ENCODE data around the gene GALNT3.
A peak's percentile ranks its signal among the peaks of the same experiment; 100 is the strongest.

Gene GALNT3

DNA sequence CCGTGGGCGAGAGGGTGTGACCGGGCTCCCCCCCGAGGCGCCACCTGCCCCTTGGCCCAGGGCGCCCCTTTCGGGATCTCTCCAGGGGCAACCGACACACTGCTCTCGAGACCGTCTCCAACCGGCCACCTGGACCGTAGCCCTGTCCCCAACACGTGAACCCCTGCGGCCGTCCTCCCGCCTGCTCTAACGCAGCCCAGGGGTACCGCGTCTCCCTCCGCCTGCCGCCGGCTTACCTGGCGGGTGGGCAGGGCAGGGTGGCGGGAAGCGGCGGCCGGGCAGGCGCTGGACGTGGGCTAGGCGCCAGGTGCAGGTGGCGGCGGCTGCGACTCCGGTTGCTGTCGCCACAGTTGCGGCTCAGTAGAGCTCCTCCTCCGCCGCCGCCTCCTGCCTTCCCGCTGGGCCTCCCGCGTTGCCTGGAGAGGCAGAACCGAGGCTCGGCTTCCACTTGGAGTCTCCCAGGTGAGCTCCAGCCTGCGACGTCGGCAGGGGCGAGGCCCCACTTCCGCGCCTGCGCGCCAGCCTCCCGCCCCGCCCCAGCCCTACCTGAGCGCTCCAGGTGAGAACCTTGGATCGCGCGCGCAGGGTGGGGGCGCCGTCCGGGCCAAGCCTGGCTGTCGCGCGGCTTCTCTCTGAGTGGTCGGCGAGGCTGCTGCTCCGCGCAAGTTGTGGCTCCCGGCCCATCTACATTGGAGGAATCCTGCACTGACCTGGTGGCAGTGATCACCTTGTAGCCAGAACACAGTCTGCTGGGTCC lies at the start of gene GALNT3:
GALNT3 (minus strand) TSS at position 469 of the 757 bp plus-strand sequence. CDS start 23,547 bp downstream, outside the sequence.
- DNase-seq, result peak; percentile 73

DNA sequence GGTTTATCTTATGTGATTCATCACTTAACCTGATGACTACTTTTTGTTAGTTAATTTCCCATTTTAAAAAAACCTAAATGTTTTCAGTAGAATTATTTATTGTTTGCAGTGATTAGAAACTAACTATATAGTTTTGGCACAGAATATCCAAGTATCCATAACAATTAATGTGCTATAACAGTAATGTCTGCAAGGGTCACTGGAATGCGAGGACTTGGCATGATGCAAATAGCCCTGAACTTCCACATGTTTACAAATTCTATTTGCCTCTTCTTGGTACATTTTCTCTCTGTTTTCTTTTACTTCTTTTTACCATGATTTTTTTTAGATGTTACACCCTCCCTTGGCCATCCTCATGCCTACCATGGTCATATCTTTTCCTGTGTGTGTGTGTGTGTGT lies 49.3 kb upstream of the GALNT3 start:
- no peak for DNase-seq

DNA sequence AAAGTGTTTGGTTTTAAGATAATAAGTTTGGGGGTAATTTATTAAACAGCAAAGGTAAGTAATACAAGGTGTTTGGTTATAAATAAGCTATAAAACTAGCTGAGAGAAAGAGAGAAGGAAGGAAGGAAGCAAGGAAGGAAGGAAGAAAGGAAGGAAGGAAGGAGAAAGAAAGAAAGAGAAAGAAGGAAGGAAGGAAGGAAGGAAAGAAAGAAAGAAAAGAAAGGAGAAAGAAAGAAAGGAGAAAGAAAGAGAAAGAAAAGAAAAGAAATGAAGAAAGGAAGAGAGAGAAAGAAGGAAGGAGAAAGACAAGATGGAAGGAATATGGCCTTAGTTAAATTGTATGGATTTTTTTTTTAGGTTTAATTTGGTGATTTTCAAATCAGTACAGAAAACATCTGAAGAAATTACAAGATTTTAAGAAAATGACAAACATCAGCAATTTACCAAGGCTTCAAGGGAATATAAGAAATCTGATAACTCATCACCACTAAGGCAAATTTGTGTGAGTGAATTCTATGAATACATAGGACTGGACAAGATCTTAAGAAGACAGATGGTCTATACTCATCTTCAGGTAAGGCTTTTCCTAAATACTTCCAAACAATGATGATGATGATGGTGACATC lies 46.4 kb upstream of the GALNT3 start:
- no peak for DNase-seq

DNA sequence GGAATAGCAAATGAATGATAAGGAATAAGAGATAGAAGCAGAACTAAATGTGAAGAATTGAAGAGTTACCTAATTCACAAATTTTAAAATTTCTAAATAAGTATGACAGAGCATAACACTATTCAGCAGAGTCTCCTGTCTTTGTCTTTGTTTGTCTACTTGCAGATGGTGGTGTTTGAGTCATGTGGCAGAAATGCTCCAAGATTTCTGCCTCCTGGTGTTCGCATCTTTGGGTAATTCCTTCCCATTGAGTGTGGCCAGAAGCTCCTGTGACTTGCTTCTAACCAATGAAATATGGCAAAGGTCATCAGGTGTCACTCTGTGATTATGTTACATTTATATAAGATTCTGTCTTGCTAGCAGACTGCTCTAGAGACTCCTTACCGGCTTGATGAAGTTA lies 45.6 kb upstream of the GALNT3 start:
- DNase-seq, result no peak

GRCh38 chr2:165837122-165837521 lies 43.1 kb upstream of the GALNT3 start:
- DNase-seq, result no peak

- no peak for DNase-seq
Measured at GRCh38 chr2:165835363-165835762, 41.3 kb upstream of the GALNT3 start.

- no peak for DNase-seq
Measured at GRCh38 chr2:165833156-165833555, 39.1 kb upstream of the GALNT3 start.

GRCh38 chr2:165827921-165828276 lies 33.9 kb upstream of the GALNT3 start:
- DNase-seq, result no peak

DNA sequence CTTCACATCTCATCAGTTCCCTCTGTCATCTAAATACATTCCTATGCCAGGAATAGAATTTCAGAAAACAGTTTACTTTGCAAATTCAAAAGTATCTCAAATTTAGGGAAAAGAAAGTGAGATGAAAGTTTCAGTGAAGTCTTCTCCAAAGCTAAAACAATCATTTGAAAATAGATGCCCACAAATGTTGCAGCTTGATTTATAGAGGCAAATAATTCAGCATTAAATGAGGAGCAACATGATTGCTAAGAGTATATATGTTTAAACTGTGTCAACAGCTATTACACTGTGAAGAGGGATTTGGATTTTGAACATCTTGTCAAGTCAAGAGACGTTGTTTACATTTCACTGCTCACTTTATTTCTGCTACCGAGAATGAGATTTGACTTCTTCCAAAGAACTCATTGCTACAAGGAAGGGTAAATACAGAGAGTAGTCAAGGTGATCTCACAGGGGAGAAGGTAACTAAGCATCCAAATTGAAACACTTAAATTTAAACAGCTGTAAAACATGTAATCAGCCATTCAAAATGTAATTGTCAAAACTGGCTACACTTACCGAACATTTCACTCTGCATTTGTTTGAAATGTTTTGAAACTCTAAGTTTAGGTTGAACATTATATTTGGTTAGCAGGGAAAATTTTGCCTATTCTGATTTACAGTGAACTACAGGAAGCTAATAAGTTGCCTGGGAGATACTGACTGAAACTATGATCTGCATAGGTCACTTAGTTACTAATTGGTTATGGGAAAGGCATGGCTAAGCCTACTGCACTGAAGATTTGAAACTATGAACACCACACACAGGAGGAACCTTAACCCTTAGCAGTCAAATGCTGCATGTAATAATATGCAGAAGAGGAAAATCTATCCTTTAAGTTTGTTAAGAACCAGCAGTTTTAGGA lies 33.2 kb upstream of the GALNT3 start:
- no peak for DNase-seq

DNA sequence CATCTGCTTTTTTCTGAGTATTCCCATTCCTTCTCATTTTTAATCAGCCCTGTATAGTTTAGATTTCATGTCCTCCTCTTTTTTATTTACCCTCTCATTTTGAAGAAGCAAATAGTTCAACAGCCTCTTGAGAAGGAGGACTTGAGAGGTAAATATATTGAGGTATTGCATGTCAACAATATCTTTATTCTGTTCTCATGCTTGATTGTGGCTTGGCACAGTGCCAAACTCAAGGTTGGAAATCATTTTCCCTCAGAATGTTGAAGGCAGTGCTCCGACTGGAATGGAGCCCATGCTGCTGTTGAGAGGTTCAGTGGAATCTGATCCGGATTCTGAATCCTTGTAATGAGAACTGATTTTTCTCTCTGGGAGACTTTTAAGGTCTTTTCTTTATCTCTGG lies 31.0 kb upstream of the GALNT3 start:
- no peak for DNase-seq

- no peak for DNase-seq
Measured at GRCh38 chr2:165820296-165820695, 26.2 kb upstream of the GALNT3 start.

DNA sequence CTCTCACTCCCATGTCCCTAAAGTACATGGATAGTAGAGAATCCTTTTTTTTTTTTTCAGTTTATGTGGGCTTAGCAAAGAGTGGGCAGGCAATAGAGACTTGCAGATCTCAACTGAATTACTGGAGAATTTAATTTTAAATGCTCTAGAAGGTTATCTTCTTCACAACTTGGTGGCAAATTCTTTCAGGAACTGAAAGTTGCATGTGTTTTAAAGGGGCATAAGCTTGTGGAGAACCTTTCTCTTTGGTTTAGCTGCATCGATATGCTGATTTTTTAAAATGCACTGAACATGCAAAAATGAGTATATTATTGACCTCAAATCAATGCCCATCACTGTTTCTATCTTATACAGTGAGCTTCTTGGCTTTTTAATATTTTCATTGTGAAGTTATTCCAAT lies 24.9 kb upstream of the GALNT3 start:
- no peak for DNase-seq

GRCh38 chr2:165815299-165816141 lies 21.5 kb upstream of the GALNT3 start:
- DNase-seq, result no peak

DNA sequence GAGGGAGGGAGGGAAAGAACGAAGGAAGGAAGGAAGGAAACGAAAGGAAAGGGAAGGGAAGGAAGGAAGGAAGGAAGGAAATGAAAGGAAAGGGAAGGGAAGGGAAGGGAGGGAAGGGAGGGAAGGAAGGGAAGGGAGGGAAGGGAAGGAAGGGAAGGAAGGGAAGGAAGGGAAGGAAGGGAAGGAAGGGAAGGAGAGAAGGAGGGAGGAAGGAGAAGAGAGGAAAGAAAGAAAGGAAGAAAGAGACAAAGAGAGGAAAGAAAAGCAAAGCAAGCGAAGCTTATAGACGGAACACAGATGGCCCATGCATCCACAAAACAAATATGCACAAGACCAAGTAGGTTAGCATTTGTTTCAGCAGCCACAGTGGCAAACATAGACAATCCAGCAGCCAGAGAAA lies 20.4 kb upstream of the GALNT3 start:
- no peak for DNase-seq

DNA sequence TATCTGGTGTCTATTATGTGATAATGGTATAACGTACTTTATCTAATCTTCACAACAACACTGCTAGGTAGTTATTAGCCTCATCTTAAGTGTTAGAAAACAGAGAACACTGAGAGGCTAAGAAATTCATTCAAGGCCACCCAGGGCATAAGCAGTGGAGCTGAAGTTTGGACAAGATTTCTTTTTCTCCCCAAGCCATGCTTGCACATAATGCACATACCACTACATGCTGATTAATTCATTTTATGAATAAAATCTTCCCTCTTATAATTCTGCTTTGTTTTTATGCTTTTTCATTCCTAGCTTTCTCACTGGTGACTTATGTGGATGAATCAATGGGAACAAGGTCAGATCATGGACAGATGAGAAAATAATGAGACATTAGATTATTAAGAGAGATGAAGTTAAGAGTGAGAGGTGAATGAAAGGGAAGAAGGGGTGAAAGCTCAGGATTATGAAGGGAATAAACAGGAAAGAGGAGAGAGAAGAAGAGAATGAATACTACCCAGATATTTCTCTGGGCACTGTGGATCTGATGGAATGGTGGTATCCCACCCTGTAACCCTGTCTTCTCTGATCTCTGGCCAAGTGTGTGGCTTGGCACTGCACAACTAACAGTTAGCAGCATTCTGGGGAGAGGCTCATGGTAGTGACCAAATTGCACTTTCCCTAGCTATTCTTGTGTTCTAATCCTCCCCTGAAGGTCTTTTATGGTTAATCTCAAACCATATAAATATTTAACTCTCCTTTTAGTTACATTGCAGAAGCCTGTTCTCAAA lies 17.7 kb upstream of the GALNT3 start:
- DNase-seq, result no peak

- DNase-seq, result no peak
Measured at GRCh38 chr2:165810418-165810817, 16.4 kb upstream of the GALNT3 start.

DNA sequence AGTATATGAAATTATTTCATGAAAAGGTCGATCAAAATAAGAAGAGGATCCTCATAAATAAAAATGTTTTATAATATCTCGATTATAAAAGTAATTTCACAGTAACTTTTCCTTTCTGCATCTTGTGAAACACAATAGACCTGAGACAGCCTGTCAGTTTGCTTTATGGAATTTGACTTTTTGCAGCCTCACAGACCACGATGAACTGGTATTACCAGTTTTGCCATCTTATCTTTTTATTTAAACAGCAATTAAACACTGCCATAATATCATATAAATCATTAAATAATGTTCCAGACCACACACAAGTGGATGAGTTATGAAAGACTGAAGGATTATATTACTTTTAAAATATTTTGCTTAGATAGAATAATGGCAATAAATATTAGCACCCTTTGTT lies 10.7 kb upstream of the GALNT3 start:
- DNase-seq, result no peak

DNA sequence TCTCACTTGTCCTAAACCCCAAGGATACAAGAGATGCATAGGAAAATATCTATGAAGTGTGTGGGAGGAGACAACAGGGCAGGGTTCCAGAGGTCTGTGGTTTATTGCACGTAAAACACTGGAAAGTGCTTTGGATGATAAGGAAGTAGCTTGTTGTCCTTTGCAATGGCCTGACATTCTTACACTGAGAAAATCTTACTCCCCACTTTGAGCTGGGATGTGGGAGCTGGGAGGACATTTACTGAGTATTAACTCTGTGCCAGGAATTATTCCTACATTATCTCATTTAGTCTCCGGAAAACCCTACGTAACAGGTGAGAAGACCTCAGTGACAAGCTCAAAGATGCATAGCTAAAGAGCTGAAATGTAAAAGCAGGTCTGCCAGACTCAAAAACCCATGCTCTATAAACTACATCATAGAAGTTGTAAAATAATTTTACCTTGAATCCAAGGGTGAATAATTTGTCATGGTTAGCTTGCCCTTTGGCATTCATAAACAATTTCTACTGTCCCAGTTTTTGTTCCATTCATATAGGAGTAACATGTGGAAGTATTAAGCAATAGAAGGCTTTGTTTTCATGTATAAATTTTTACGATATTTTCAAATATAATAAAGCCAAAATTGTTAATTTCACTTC lies 9.2 kb upstream of the GALNT3 start:
- no peak for DNase-seq

GRCh38 chr2:165801176-165801575 lies 7.1 kb upstream of the GALNT3 start:
- no peak for DNase-seq

DNA sequence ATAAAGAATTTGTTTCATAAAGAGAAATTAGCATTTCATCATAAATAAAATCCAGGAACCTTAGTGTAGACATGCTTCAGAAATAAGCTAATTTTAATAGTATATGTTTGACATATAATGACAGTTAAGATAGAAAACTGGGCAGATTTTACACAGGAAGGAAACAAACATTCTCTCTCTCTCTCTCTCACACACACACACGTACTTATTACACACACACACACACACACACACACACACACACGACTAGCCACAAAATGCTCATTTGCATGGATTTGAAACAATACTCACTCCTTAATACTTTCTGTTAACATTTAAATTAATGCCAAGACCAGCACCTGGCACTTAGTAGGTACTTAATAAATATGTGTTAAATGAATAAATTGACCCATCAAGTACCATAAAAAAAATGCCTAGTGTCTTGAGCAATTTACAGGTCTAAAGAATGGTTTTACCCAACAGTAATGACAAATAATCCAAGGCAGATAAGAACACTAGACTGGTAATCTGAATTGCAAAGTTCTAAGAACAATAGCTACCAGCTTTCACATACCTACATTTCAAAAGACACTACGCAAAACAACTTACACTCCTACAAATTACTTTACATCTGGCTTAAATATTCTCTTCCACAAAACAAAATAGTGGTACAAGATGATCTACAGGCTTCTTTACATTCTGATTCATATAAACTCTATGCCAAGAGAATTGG lies 2.9 kb upstream of the GALNT3 start:
- no peak for DNase-seq

DNA sequence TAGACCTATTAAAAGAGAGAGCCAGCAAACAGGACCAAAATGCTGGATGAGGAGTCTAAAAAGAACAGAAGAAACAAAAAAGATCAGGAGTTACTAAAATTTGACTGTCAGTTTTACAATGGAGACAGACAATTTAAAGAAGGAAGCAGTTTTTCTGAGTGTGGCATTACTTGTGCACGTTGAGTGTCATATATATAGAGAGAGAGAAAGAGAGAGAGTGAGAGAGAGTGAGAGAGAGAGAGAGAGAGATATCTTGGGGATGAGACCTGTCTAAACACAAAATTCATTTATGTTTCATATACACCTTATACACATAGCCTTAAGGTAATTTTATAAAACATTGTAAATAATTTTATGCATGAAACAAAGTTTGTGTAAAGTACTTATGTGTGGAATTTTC lies 2.1 kb upstream of the GALNT3 start:
- no peak for DNase-seq

Measured in activated CD8-positive, alpha-beta memory T cell treated with anti-CD3 and anti-CD28 coated beads, Interleukin-2, amount 50 U/mL, for 48 hours (primary cell).